Mesothelial cell of epicardium (in vitro differentiated cells): ENCODE measurements around the gene TTLL1. TPM values are rescaled to one million over a fixed set of nuclear protein-coding genes. Genes with fewer than 3 reads are reported as not detected.
A peak's percentile ranks its signal among the peaks of the same experiment; 100 is the strongest.

Experiments used
- DNase-seq, 2 experiments: peaks; one replicate each; pipeline ENCODE4 v3.0.0; 2021; ENCODE audit warnings: low spot score in 2 of 2; ENCODE audit not compliant: unreplicated experiment in 2 of 2
- H3K27ac Mint-ChIP-seq: 2 replicates; pipeline ENCODE4 v1.8.0; 2021; ENCODE audit warnings: mixed read lengths
- H3K27me3 Mint-ChIP-seq: 2 replicates; pipeline ENCODE4 v1.8.0; 2021; ENCODE audit warnings: low read depth, mixed read lengths
- H3K36me3 Mint-ChIP-seq: 2 replicates; pipeline ENCODE4 v1.8.0; 2021; ENCODE audit warnings: mixed read lengths
- H3K4me1 Mint-ChIP-seq: 2 replicates; pipeline ENCODE4 v1.8.0; 2021; ENCODE audit warnings: mixed read lengths
- H3K4me3 Mint-ChIP-seq: 2 replicates; pipeline ENCODE4 v1.8.0; 2021; ENCODE audit warnings: mild to moderate bottlenecking, moderate library complexity, mixed read lengths
- H3K9me3 Mint-ChIP-seq: 2 replicates; pipeline ENCODE4 v1.8.0; 2021; ENCODE audit warnings: mixed read lengths
- total RNA-seq: library from RNA; stranded (reverse); gene quantifications from 3 replicates; pipeline ENCODE4 v1.2.1, GENCODE V29; 2021
- TF ChIP-seq, protein P1 (sequence below): fragments of 200-600 bp; sonication (generic); IDR thresholded peaks from one replicate; pipeline ENCODE4 v1.5.0; 2021; ENCODE audit warnings: antibody characterized with exemption; ENCODE audit not compliant: unreplicated experiment

TTLL1 gene
- 14.4 to 18.0 TPM (median 15.3 TPM) in 3 replicates for total RNA-seq

DNA sequence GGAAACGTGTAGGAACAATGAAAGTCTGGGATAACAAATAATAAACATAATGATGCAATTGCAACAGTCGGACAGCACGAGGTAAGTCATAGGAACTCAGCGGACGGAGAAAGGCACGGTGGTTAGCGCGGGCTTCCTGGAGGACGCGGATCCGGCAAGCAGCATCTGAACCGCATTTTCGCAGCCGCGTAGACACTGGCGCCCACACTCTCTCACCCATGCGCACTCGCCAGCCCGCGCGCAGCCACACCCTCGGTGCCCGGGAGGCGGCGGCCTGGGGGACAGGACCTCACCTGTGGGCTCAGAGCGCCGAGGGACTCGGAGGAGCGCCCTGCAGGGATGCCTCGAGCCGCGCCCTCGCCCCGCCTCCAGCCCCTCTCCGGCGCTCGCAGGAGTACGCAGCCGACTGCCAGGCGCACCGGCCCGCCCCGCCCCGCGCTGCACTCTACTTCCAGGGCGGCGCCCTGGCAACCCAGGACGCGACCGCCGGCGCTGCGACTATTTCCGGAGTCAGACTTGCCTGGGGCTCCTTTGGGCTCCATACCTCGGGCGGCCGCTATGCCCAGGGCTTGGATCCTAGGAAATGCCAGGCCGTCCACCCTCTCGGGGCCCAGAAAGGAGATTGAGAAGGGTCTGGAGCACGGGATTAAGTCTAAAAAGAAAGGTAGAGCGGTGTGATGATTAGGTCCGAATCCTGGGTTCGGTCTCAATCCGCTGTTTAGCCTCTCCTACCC, at the start of gene TTLL1:
TSS of gene TTLL1 (minus strand) at position 408 of the 734 bp plus-strand sequence. CDS start 13,805 bp downstream, outside the sequence.
- peaks cover 9% of the 10 kb centered on the region for H3K4me1 Mint-ChIP-seq
- peaks cover 6% of the 10 kb centered on the region for H3K9me3 Mint-ChIP-seq
- peaks cover 12% of the 10 kb centered on the region for H3K36me3 Mint-ChIP-seq
- peak within 1 kb of the TSS; percentile 69 for H3K27ac Mint-ChIP-seq
- peak; percentile 75 to 87 for DNase-seq
- H3K4me3 Mint-ChIP-seq = peak within 1 kb of the TSS; percentile 76
- no peaks in the 10 kb centered on the region for H3K27me3 Mint-ChIP-seq
- TF ChIP-seq, protein P1, sequence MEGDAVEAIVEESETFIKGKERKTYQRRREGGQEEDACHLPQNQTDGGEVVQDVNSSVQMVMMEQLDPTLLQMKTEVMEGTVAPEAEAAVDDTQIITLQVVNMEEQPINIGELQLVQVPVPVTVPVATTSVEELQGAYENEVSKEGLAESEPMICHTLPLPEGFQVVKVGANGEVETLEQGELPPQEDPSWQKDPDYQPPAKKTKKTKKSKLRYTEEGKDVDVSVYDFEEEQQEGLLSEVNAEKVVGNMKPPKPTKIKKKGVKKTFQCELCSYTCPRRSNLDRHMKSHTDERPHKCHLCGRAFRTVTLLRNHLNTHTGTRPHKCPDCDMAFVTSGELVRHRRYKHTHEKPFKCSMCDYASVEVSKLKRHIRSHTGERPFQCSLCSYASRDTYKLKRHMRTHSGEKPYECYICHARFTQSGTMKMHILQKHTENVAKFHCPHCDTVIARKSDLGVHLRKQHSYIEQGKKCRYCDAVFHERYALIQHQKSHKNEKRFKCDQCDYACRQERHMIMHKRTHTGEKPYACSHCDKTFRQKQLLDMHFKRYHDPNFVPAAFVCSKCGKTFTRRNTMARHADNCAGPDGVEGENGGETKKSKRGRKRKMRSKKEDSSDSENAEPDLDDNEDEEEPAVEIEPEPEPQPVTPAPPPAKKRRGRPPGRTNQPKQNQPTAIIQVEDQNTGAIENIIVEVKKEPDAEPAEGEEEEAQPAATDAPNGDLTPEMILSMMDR = no peak

GRCh38 chr22:43136801-43137200, 47.6 kb upstream of the TTLL1 start:
- no peak overlapping the region for H3K4me3 Mint-ChIP-seq
- H3K9me3 Mint-ChIP-seq = no peaks in the 10 kb centered on the region
- H3K4me1 Mint-ChIP-seq = peaks cover 1% of the 10 kb centered on the region
- H3K36me3 Mint-ChIP-seq = peaks cover 22% of the 10 kb centered on the region
- DNase-seq = no peak
- H3K27me3 Mint-ChIP-seq = no peaks in the 10 kb centered on the region
- TF ChIP-seq, protein P1 = no peak
- no peak overlapping the region for H3K27ac Mint-ChIP-seq

DNA sequence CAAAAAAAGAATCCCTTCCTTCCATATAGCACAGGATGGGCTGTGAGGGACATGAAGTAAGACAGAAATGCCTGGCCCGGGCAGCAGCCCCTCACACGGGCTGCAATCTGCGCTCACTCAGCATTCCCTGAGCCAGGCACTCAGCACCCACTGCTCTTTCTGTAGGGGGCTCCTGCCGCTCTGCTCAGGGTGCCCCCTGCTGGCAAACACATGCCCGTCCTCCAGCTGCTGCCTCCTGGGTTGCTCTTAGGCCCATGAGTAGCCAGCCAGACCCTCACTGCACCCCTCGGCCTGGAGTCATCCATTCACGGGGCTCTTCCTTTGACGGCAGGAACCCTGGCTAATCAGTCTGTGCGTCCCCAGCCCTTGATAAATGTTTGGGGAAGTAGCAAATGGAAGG, 47.1 kb upstream of the TTLL1 start:
- H3K27me3 Mint-ChIP-seq = no peaks in the 10 kb centered on the region
- TF ChIP-seq, protein P1 = peak; percentile 47
- DNase-seq = peak; percentile 45 to 56
- H3K4me1 Mint-ChIP-seq = no peaks in the 10 kb centered on the region
- H3K4me3 Mint-ChIP-seq = no peak overlapping the region
- no peaks in the 10 kb centered on the region for H3K9me3 Mint-ChIP-seq
- peaks cover 22% of the 10 kb centered on the region for H3K36me3 Mint-ChIP-seq
- H3K27ac Mint-ChIP-seq = no peak overlapping the region

DNA sequence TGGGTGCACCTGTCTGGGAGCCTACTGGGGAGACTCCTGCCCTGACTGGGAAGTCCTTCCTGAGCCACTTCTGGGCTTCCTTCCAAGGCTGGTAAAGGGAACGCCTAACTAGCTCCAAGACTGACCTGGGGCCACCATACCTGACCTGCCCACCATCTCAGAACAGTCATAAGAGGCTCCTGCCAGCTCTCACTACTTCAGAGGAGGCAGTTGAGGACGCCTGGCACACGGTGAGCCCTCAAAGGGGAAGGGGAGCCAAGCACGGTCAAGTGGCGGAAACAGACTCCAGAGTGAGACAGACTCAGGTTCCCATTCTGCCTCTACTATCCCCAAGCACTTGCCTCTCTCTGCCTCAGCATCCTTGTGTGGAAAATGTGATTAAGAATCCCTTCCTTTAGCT, 46.4 kb upstream of the TTLL1 start:
- no peak overlapping the region for H3K27ac Mint-ChIP-seq
- TF ChIP-seq, protein P1 = no peak
- H3K27me3 Mint-ChIP-seq = no peaks in the 10 kb centered on the region
- DNase-seq = no peak
- H3K36me3 Mint-ChIP-seq = peaks cover 22% of the 10 kb centered on the region
- no peaks in the 10 kb centered on the region for H3K9me3 Mint-ChIP-seq
- H3K4me3 Mint-ChIP-seq = no peak overlapping the region
- no peaks in the 10 kb centered on the region for H3K4me1 Mint-ChIP-seq

DNA sequence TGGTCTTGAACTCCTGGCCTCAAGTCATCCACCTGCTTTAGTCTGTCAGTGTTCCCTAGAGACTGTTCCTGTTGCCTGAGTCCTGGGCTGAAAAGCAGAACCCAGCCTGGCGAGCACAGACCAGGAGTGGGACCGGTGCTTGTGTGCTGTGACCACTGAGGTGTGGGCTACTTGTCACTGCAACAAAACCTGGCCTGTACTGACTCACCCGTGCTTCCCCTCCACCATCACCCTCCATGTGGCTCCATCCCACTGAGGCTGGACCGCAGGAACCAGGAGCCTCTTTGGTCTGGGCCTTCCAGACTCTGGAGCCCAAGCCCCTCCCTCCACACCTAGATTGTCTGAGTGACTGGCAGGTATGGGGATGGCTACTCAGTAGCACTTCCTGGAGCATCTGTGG, 45.4 kb upstream of the TTLL1 start:
- Mint-ChIP-seq H3K27me3 (no peaks in the 10 kb centered on the region), H3K27ac (no peak overlapping the region), H3K4me1 (no peaks in the 10 kb centered on the region), H3K9me3 (no peaks in the 10 kb centered on the region), H3K4me3 (no peak overlapping the region), H3K36me3 (peaks cover 19% of the 10 kb centered on the region)
- no peak for DNase-seq
- TF ChIP-seq, protein P1 = no peak
